ENCODE results near the gene LRRC2.
"Not testable (repeated sequence)": the region's sequence is repeated elsewhere in the genome, so short reads cannot be mapped to it uniquely, and the experiment has no call there.

The LRRC2 gene

GRCh38 chr3:46584598-46585467 lies 18.7 kb upstream of the LRRC2 start:
- no peak for DNase-seq (ENCODE audit: low read depth in 2 of 2)

- DNase-seq (ENCODE audit: low read depth in 2 of 2), result no peak
These were observed 14.6 kb upstream of the LRRC2 start for GRCh38 chr3:46580675-46581074.

GRCh38 chr3:46579756-46580286 lies 13.7 kb upstream of the LRRC2 start:
- DNase-seq (ENCODE audit: low read depth in 2 of 2), result no peak

- DNase-seq (ENCODE audit: low read depth in 2 of 2), result no peak
These were observed 13.1 kb upstream of the LRRC2 start for GRCh38 chr3:46578973-46579755.

- DNase-seq (ENCODE audit: low read depth in 2 of 2), result not testable (repeated sequence)
These were observed 11.6 kb upstream of the LRRC2 start for GRCh38 chr3:46577580-46578249.

- no peak for DNase-seq (ENCODE audit: low read depth in 2 of 2)
These were observed 10.8 kb upstream of the LRRC2 start for GRCh38 chr3:46576879-46577278.

- DNase-seq (ENCODE audit: low read depth in 2 of 2), result no peak
These were observed 10.3 kb upstream of the LRRC2 start for GRCh38 chr3:46576386-46576785.

GRCh38 chr3:46575577-46576222 lies 9.6 kb upstream of the LRRC2 start:
- no peak for DNase-seq (ENCODE audit: low read depth in 2 of 2)

GRCh38 chr3:46574881-46575576 lies 8.9 kb upstream of the LRRC2 start:
- no peak for DNase-seq (ENCODE audit: low read depth in 2 of 2)

- DNase-seq (ENCODE audit: low read depth in 2 of 2), result no peak
These were observed 8.1 kb upstream of the LRRC2 start for GRCh38 chr3:46574243-46574646.

GRCh38 chr3:46573701-46574100 lies 7.6 kb upstream of the LRRC2 start:
- DNase-seq (ENCODE audit: low read depth in 2 of 2), result no peak

GRCh38 chr3:46571684-46572083 lies 5.6 kb upstream of the LRRC2 start:
- DNase-seq (ENCODE audit: low read depth in 2 of 2), result no peak

- no peak for DNase-seq (ENCODE audit: low read depth in 2 of 2)
These were observed 479 bp downstream of the LRRC2 start for GRCh38 chr3:46565607-46566039.

GRCh38 chr3:46565077-46565476 lies 1.0 kb downstream of the LRRC2 start:
- DNase-seq (ENCODE audit: low read depth in 2 of 2), result no peak

GRCh38 chr3:46564190-46565021 lies 1.7 kb downstream of the LRRC2 start:
- DNase-seq (ENCODE audit: low read depth in 2 of 2), result no peak

GRCh38 chr3:46561951-46562350 lies 4.2 kb downstream of the LRRC2 start:
- no peak for DNase-seq (ENCODE audit: low read depth in 2 of 2)

- DNase-seq (ENCODE audit: low read depth in 2 of 2), result no peak
These were observed 4.6 kb downstream of the LRRC2 start for GRCh38 chr3:46561511-46561910.

- DNase-seq (ENCODE audit: low read depth in 2 of 2), result no peak
These were observed 6.9 kb downstream of the LRRC2 start for GRCh38 chr3:46559091-46559704.

GRCh38 chr3:46558184-46559043 lies 7.7 kb downstream of the LRRC2 start:
- peak; percentile 41 to 52 for DNase-seq (ENCODE audit: low read depth in 2 of 2)

Data from stimulated activated CD8-positive, alpha-beta memory T cell treated with anti-CD3 and anti-CD28 coated beads, Interleukin-2, amount 100 ng/mL, for 1 hour (primary cell).